Osteoblast (primary cell): ENCODE results near the gene ANKRD44. TPM values are rescaled to one million over a fixed set of nuclear protein-coding genes. Genes with fewer than 3 reads are reported as not detected.
A peak's percentile ranks its signal among the peaks of the same experiment; 100 is the strongest.

Experiments used
- DNase-seq: peaks from one replicate; pipeline ENCODE4 v3.0.0; 2011; ENCODE audit warnings: low spot score, mixed read lengths; ENCODE audit not compliant: insufficient read length; ENCODE audit errors: missing footprints
- H2AFZ ChIP-seq: 2 replicates; pipeline ENCODE4 v1.6.0; 2011; ENCODE audit warnings: mild to moderate bottlenecking, low read length
- H3K27ac ChIP-seq: 2 replicates; pipeline ENCODE4 v1.5.1; 2011; ENCODE audit warnings: mild to moderate bottlenecking, low read depth, low read length, moderate library complexity
- H3K27me3 ChIP-seq: 2 replicates; pipeline ENCODE4 v1.6.0; 2012; ENCODE audit warnings: mild to moderate bottlenecking, control low read depth, inconsistent platforms, low read length, moderate library complexity; ENCODE audit not compliant: insufficient read depth
- H3K36me3 ChIP-seq: 2 replicates; pipeline ENCODE4 v1.5.1; 2011; ENCODE audit warnings: mild to moderate bottlenecking, low read length, control low read depth, moderate library complexity; ENCODE audit not compliant: insufficient read depth
- H3K4me1 ChIP-seq: 2 replicates; pipeline ENCODE4 v1.5.1; 2011; ENCODE audit warnings: mild to moderate bottlenecking, low read length, control low read depth, moderate library complexity; ENCODE audit not compliant: insufficient read depth
- H3K4me2 ChIP-seq: 2 replicates; pipeline ENCODE4 v1.6.0; 2011; ENCODE audit warnings: mild to moderate bottlenecking, low read length; ENCODE audit not compliant: insufficient read depth
- H3K4me3 ChIP-seq: fragments of 200-600 bp; sonication (generic); 3 replicates; pipeline ENCODE4 v1.5.1; 2012; ENCODE audit warnings: mild to moderate bottlenecking, low read length, inconsistent platforms; ENCODE audit not compliant: insufficient read depth
- H3K79me2 ChIP-seq: 2 replicates; pipeline ENCODE4 v1.6.0; 2012; ENCODE audit warnings: mild to moderate bottlenecking, low read length, control low read depth, inconsistent platforms; ENCODE audit not compliant: insufficient read depth
- H3K9me3 ChIP-seq: 2 replicates; pipeline ENCODE4 v1.5.1; 2011; ENCODE audit warnings: low read depth, low read length, control low read depth
- H4K20me1 ChIP-seq: 2 replicates; pipeline ENCODE4 v1.6.0; 2012; ENCODE audit warnings: mild to moderate bottlenecking, low read length, control low read depth; ENCODE audit not compliant: insufficient read depth
- CTCF ChIP-seq: IDR thresholded peaks from 2 replicates; pipeline ENCODE4 v1.5.1; 2011; ENCODE audit warnings: mild to moderate bottlenecking, low read depth, low read length, moderate library complexity; ENCODE audit errors: extremely low read depth
- total RNA-seq: library from RNA; depleted of rRNA; stranded (reverse); fragments of >200 nt; gene quantifications from 2 replicates; pipeline ENCODE4 v1.2.3, GENCODE V29; 2012

The ANKRD44 gene
- total RNA-seq, 1 donor, result 44.5 TPM

- no peaks in the 10 kb centered on the region for H3K79me2 ChIP-seq
- TF ChIP-seq CTCF, result no peak
- no peak overlapping the region for H3K4me3 ChIP-seq
- H3K27me3 ChIP-seq, result no peaks in the 10 kb centered on the region
- no peaks in the 10 kb centered on the region for H3K36me3 ChIP-seq
- no peak for DNase-seq
- peak overlapping the region; percentile 90 for H2AFZ ChIP-seq
- peak overlapping the region; percentile 49 for H3K27ac ChIP-seq
- peak overlapping the region; percentile 80 for H3K4me2 ChIP-seq
- H3K9me3 ChIP-seq, result no peaks in the 10 kb centered on the region
- no peaks in the 10 kb centered on the region for H4K20me1 ChIP-seq
- H3K4me1 ChIP-seq, result peaks cover 16% of the 10 kb centered on the region
Measured at GRCh38 chr2:196966061-196966460, 344.5 kb downstream of the ANKRD44 start.

- Histone ChIP-seq H3K4me3 (no peak overlapping the region), H3K27ac (no peak overlapping the region), H2AFZ (peak overlapping the region; percentile 90), H4K20me1 (no peaks in the 10 kb centered on the region), H3K9me3 (no peaks in the 10 kb centered on the region), H3K4me2 (no peak overlapping the region), H3K36me3 (no peaks in the 10 kb centered on the region), H3K27me3 (no peaks in the 10 kb centered on the region), H3K79me2 (no peaks in the 10 kb centered on the region), H3K4me1 (peaks cover 16% of the 10 kb centered on the region)
- TF ChIP-seq CTCF, result no peak
- DNase-seq, result no peak
Measured at GRCh38 chr2:196965651-196966050, 344.9 kb downstream of the ANKRD44 start.

DNA sequence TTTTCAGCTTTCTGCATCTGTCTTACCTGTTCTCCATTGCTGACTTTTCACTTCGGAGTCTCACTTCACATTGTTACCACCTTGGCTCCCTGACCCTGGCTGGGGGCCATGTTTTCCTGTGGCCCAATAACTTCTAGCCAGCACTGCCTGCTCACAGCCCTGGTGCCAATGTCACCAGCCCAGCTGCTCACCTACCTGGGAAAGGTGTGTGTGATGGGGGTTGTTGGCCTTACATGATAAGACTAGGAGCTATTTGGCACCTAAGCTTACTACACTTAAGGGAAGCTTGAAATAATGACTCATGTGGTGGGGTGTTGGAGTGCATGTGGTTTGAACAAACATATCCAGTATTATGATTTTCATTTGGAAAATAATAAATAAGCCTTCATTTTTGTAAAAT is 346.6 kb downstream of the ANKRD44 start:
- Histone ChIP-seq H3K36me3 (no peaks in the 10 kb centered on the region), H3K4me3 (no peak overlapping the region), H3K79me2 (no peaks in the 10 kb centered on the region), H3K4me1 (peaks cover 16% of the 10 kb centered on the region), H3K27ac (no peak overlapping the region), H3K27me3 (no peaks in the 10 kb centered on the region), H3K9me3 (no peaks in the 10 kb centered on the region), H3K4me2 (no peak overlapping the region), H4K20me1 (no peaks in the 10 kb centered on the region), H2AFZ (no peak overlapping the region)
- no peak for DNase-seq
- TF ChIP-seq CTCF, result no peak

DNA sequence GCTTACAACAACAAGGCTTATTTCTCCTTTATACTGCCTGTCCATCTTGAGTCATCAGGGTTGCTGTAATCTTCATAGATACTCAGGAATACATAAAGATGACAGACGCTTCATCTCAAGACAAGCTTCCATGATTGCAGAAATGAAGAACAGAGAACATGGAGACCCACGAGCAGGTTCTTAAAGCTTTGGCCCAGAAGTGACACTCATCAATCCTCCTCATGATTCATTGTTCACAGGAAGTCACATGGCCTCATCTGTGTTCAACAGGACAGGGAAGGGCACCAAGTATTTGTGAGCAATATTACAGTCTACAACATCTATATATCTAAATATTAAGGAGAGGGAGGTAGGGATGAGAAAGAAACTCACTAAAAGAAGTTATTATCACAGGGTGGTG is 347.5 kb downstream of the ANKRD44 start:
- no peak for DNase-seq
- peak overlapping the region; percentile 44 for H2AFZ ChIP-seq
- peaks cover 16% of the 10 kb centered on the region for H3K4me1 ChIP-seq
- no peak overlapping the region for H3K4me3 ChIP-seq
- H3K36me3 ChIP-seq, result no peaks in the 10 kb centered on the region
- H3K27me3 ChIP-seq, result no peaks in the 10 kb centered on the region
- H4K20me1 ChIP-seq, result no peaks in the 10 kb centered on the region
- H3K27ac ChIP-seq, result no peak overlapping the region
- no peak overlapping the region for H3K4me2 ChIP-seq
- no peaks in the 10 kb centered on the region for H3K9me3 ChIP-seq
- no peak for TF ChIP-seq CTCF
- no peaks in the 10 kb centered on the region for H3K79me2 ChIP-seq
